AG04450 (cell line): Measurements from ENCODE around the gene C5orf34. TPM values are rescaled to one million over a fixed set of nuclear protein-coding genes. Genes with fewer than 3 reads are reported as not detected.
"Not testable (repeated sequence)": the region's sequence is repeated elsewhere in the genome, so short reads cannot be mapped to it uniquely, and the experiment has no call there.

Experiments used
- CTCF ChIA-PET: fragments of 300-600, 350-600 bp; formaldehyde crosslinking; extraction: SDS; loops from one replicate; lab custom pipeline; 2022; ENCODE audit warnings: antibody characterized with exemption, inconsistent platforms; lab: Charles Lee
- POLR2A ChIA-PET: fragments of 350-600 bp; formaldehyde crosslinking; extraction: SDS; loops from one replicate; lab custom pipeline; 2021; ENCODE audit warnings: antibody characterized with exemption, inconsistent platforms; lab: Yijun Ruan, JAX
- DNase-seq: peaks from one replicate; pipeline ENCODE4 v3.0.0-alpha.2; 2011; ENCODE audit warnings: low read depth, low spot score
- H3K27ac ChIP-seq: one replicate; pipeline ENCODE4 v1.5.1; 2012; ENCODE audit warnings: low read depth, low read length, control low read depth
- H3K27me3 ChIP-seq: one replicate; pipeline ENCODE4 v1.6.0; 2012; ENCODE audit warnings: low read length; ENCODE audit not compliant: control insufficient read depth, insufficient read depth
- H3K4me3 ChIP-seq: 2 replicates; pipeline ENCODE4 v1.5.1; 2011; ENCODE audit warnings: mild to moderate bottlenecking, low read depth, low read length, control low read depth
- H3K9me3 ChIP-seq: 2 replicates; pipeline ENCODE4 v1.5.1; 2012; ENCODE audit warnings: low read length; ENCODE audit not compliant: control insufficient read depth, insufficient read depth
- CTCF ChIP-seq: IDR thresholded peaks from 2 replicates; pipeline ENCODE4 v1.5.1; 2011; ENCODE audit warnings: low read depth, low read length, control low read depth, inconsistent platforms
- polyA plus RNA-seq: library from polyadenylated mRNA; depleted of rRNA; stranded (reverse); fragments of >200 nt; gene quantifications from 2 replicates; pipeline ENCODE4 v1.2.3, GENCODE V29; 2011; rRNA removed

Gene C5orf34
- polyA plus RNA-seq, 1 experiment = 3.5 TPM

- no peaks in the 10 kb centered on the region for H3K27me3 ChIP-seq
- DNase-seq = no peak
- no peak overlapping the region for H3K4me3 ChIP-seq
- no peak for TF ChIP-seq CTCF
- POLR2A ChIA-PET = no interaction called here
- CTCF ChIA-PET = no interaction called here
- no peaks in the 10 kb centered on the region for H3K9me3 ChIP-seq
- H3K27ac ChIP-seq = no peak overlapping the region
Observed at GRCh38 chr5:43467100-43467499, 47.8 kb downstream of the C5orf34 start.

GRCh38 chr5:43465455-43465854, 49.5 kb downstream of the C5orf34 start:
- H3K4me3 ChIP-seq, H3K27me3 ChIP-seq, H3K27ac ChIP-seq, H3K9me3 ChIP-seq, CTCF ChIA-PET, DNase-seq, POLR2A ChIA-PET: not testable (repeated sequence)

- Histone ChIP-seq H3K9me3 (peaks cover 4% of the 10 kb centered on the region; the same call in 1 of the 2 replicates), H3K27ac (no peak overlapping the region), H3K4me3 (no peak overlapping the region), H3K27me3 (no peaks in the 10 kb centered on the region)
- CTCF ChIA-PET = no interaction called here
- DNase-seq = no peak
- POLR2A ChIA-PET = no interaction called here
- TF ChIP-seq CTCF = no peak
Observed at GRCh38 chr5:43461066-43461465, 53.9 kb downstream of the C5orf34 start.

- TF ChIP-seq CTCF = no peak
- POLR2A ChIA-PET = no interaction called here
Observed at GRCh38 chr5:43456556-43456955, 58.4 kb downstream of the C5orf34 start.

GRCh38 chr5:43441575-43441974, 73.4 kb downstream of the C5orf34 start:
- CTCF ChIA-PET = interaction anchor here (0.6 kb wide), 1 partner anchor 15 kb away, joined by 3 read pairs; no protein-coding TSS in a partner anchor
- H3K4me3 ChIP-seq, H3K9me3 ChIP-seq, DNase-seq, H3K27me3 ChIP-seq, H3K27ac ChIP-seq, POLR2A ChIA-PET: not testable (repeated sequence)

More at GRCh38 chr5:43456556-43456955, 58.4 kb downstream of the C5orf34 start:
- Histone ChIP-seq H3K9me3 (peaks cover 4% of the 10 kb centered on the region; the same call in 1 of the 2 replicates), H3K27me3 (no peaks in the 10 kb centered on the region), H3K4me3 (no peak overlapping the region), H3K27ac (no peak overlapping the region)
- DNase-seq = no peak
- CTCF ChIA-PET = no interaction called here

GRCh38 chr5:43437062-43437660, 77.8 kb downstream of the C5orf34 start:
- CTCF ChIA-PET = no interaction called here
- POLR2A ChIA-PET = no interaction called here
- Histone ChIP-seq H3K9me3 (no peaks in the 10 kb centered on the region), H3K27me3 (no peaks in the 10 kb centered on the region), H3K27ac (no peak overlapping the region), H3K4me3 (no peak overlapping the region)
- TF ChIP-seq CTCF = no peak
- no peak for DNase-seq

Other genes with a start within 250 kb of the C5orf34 start
- 26.5 and 31.1 TPM in 2 replicates for gene HMGCS1, start 201.7 kb downstream of the C5orf34 start, polyA plus RNA-seq
- 0.04 TPM in 2 replicates for gene CCL28, start 102.8 kb downstream of the C5orf34 start, polyA plus RNA-seq
- 14.1 and 16.3 TPM in 2 replicates for gene TMEM267, start 31.3 kb downstream of the C5orf34 start, polyA plus RNA-seq
- gene PAIP1, start 41.9 kb upstream of the C5orf34 start, polyA plus RNA-seq = 125 and 148 TPM in 2 replicates
- gene NNT, start 88.0 kb upstream of the C5orf34 start, polyA plus RNA-seq = 55.4 and 64.6 TPM in 2 replicates